GM23248 (cell line): Measurements from ENCODE around the gene SULT2A1. TPM values are rescaled to one million over a fixed set of nuclear protein-coding genes. Genes with fewer than 3 reads are reported as not detected.

Source experiments
- DNase-seq: peaks from one replicate; pipeline ENCODE4 v3.0.0-alpha.2; 2015
- H2AFZ ChIP-seq: fragments of 200-600 bp; sonication (generic); 2 replicates; pipeline ENCODE4 v1.6.1; 2016; ENCODE audit warnings: antibody characterized with exemption
- H3F3A ChIP-seq: fragments of 200-600 bp; sonication (generic); 2 replicates; pipeline ENCODE4 v1.6.1; 2016; ENCODE audit warnings: mild to moderate bottlenecking, antibody characterized with exemption, mixed run types; ENCODE audit not compliant: insufficient read depth
- H3K27ac ChIP-seq: fragments of 200-600 bp; sonication (generic); 2 replicates; pipeline ENCODE4 v1.5.1; 2016; ENCODE audit warnings: mild to moderate bottlenecking
- H3K27me3 ChIP-seq: fragments of 200-600 bp; sonication (generic); replicated peaks from 2 replicates; pipeline ENCODE4 v1.6.1; 2016; ENCODE audit warnings: mild to moderate bottlenecking; ENCODE audit not compliant: insufficient read depth
- H3K36me3 ChIP-seq: fragments of 200-600 bp; sonication (generic); 2 replicates; pipeline ENCODE4 v1.6.1; 2016; ENCODE audit warnings: low read depth, mild to moderate bottlenecking
- H3K4me1 ChIP-seq: fragments of 200-600 bp; sonication (generic); 2 replicates; pipeline ENCODE4 v1.6.1; 2016; ENCODE audit warnings: mild to moderate bottlenecking; ENCODE audit not compliant: insufficient read depth
- H3K4me2 ChIP-seq: fragments of 200-600 bp; sonication (generic); one replicate; pipeline ENCODE4 v1.6.1; 2016; ENCODE audit warnings: mild to moderate bottlenecking; ENCODE audit not compliant: unreplicated experiment
- H3K4me3 ChIP-seq: fragments of 200-600 bp; sonication (generic); 2 replicates; pipeline ENCODE4 v1.5.1; 2016; ENCODE audit warnings: mild to moderate bottlenecking
- H3K79me2 ChIP-seq: fragments of 200-600 bp; sonication (generic); 2 replicates; pipeline ENCODE4 v1.6.1; 2016; ENCODE audit warnings: mild to moderate bottlenecking; ENCODE audit not compliant: insufficient read depth
- H3K9ac ChIP-seq: fragments of 200-600 bp; sonication (generic); 2 replicates; pipeline ENCODE4 v1.6.1; 2016; ENCODE audit warnings: mild to moderate bottlenecking
- H3K9me2 ChIP-seq: fragments of 200-600 bp; sonication (generic); 2 replicates; pipeline ENCODE4 v1.6.1; 2016; ENCODE audit warnings: mixed run types, mild to moderate bottlenecking, moderate library complexity; ENCODE audit not compliant: insufficient read depth
- H3K9me3 ChIP-seq: fragments of 200-600 bp; sonication (generic); one replicate; pipeline ENCODE4 v1.6.1; 2017; ENCODE audit warnings: low read depth
- H4K20me1 ChIP-seq: fragments of 200-600 bp; sonication (generic); 2 replicates; pipeline ENCODE4 v1.6.0; 2016; ENCODE audit not compliant: insufficient read depth
- EZH2 ChIP-seq: fragments of 200-600 bp; sonication (generic); IDR thresholded peaks from 2 replicates; pipeline ENCODE4 v1.6.1; 2018; ENCODE audit warnings: antibody characterized with exemption, mild to moderate bottlenecking; ENCODE audit not compliant: insufficient read depth, poor library complexity, severe bottlenecking
- EZH2phosphoT487 ChIP-seq: fragments of 200-600 bp; sonication (generic); IDR thresholded peaks from 2 replicates; pipeline ENCODE4 v1.6.1; 2018; ENCODE audit warnings: antibody characterized with exemption, moderate library complexity, mild to moderate bottlenecking, low read depth; ENCODE audit not compliant: insufficient read depth
- WGBS, 2 experiments: methylation state at CpG; one replicate each; pipeline ENCODE4 v1.1.6; 2015 to 2017; ENCODE audit warnings: low lambda C conversion rate in 2 of 2, low coverage in 1 of 2; ENCODE audit errors: missing lambda C conversion rate in 2 of 2; 5-methylcytosine and 5-hydroxymethylcytosine counted together
- in situ Hi-C: fragments of 300-500 bp; cut with MboI; formaldehyde crosslinking; loops from 2 replicates; pipeline ENCODE4 v1.15.0; 2020
- polyA plus RNA-seq: library from polyadenylated mRNA; unstranded; fragments of >200 nt; fragmentation: Nextera tagmentation; extraction: Ambion mirVana; gene quantifications from 2 replicates; pipeline ENCODE4 v1.2.1, GENCODE V29; 2016
- total RNA-seq: library from RNA; depleted of rRNA; stranded (reverse); fragments of >200 nt; shearing (Covaris generic); gene quantifications from 2 replicates; pipeline ENCODE4 v1.2.3, GENCODE V29; 2014

SULT2A1 gene
- total and polyA plus RNA-seq, 2 experiments from 2014 or later, result not detected

GRCh38 chr19:47839913-47840312 is 46.2 kb downstream of the SULT2A1 start:
- H4K20me1 ChIP-seq, result no peaks in the 10 kb centered on the region
- H3K4me2 ChIP-seq, result no peak overlapping the region
- in situ Hi-C loops, result no loop called here
- WGBS, 2 experiments, result 15% methylated on average over 10 of the region's 10 CpGs
- no peak overlapping the region for H2AFZ ChIP-seq
- no peaks in the 10 kb centered on the region for H3K4me1 ChIP-seq
- no peaks in the 10 kb centered on the region for H3F3A ChIP-seq
- peak; percentile 14 for DNase-seq
- H3K9ac ChIP-seq, result no peak overlapping the region
- H3K36me3 ChIP-seq, result no peaks in the 10 kb centered on the region
- H3K79me2 ChIP-seq, result no peaks in the 10 kb centered on the region
- no peaks in the 10 kb centered on the region for H3K9me3 ChIP-seq
- no peak overlapping the region for H3K27ac ChIP-seq
- no peak overlapping the region for H3K4me3 ChIP-seq
- H3K9me2 ChIP-seq, result no peaks in the 10 kb centered on the region
- peaks cover 5% of the 10 kb centered on the region for H3K27me3 ChIP-seq
- TF ChIP-seq EZH2, result no peak
- no peak for TF ChIP-seq EZH2phosphoT487

- H3K4me3 ChIP-seq, result no peak overlapping the region
- 40 to 52% methylated on average over 3 to 16 of the region's 16 CpGs for WGBS, 2 experiments
- H3K79me2 ChIP-seq, result no peaks in the 10 kb centered on the region
- H3K9ac ChIP-seq, result no peak overlapping the region
- in situ Hi-C loops, result no loop called here
- H4K20me1 ChIP-seq, result no peaks in the 10 kb centered on the region
- no peaks in the 10 kb centered on the region for H3K9me2 ChIP-seq
- H3K36me3 ChIP-seq, result no peaks in the 10 kb centered on the region
- no peaks in the 10 kb centered on the region for H3K9me3 ChIP-seq
- H3K27ac ChIP-seq, result no peak overlapping the region
- no peaks in the 10 kb centered on the region for H3F3A ChIP-seq
- no peaks in the 10 kb centered on the region for H3K4me1 ChIP-seq
- H3K27me3 ChIP-seq, result peaks cover 5% of the 10 kb centered on the region
- H3K4me2 ChIP-seq, result no peak overlapping the region
- DNase-seq, result no peak
- TF ChIP-seq EZH2phosphoT487 (no peak), EZH2 (no peak)
- H2AFZ ChIP-seq, result no peak overlapping the region
Observed at GRCh38 chr19:47839411-47839810, 46.7 kb downstream of the SULT2A1 start.

- H3K9me2 ChIP-seq, result no peaks in the 10 kb centered on the region
- H3K9me3 ChIP-seq, result no peaks in the 10 kb centered on the region
- no peak overlapping the region for H3K9ac ChIP-seq
- in situ Hi-C loops, result no loop called here
- TF ChIP-seq EZH2phosphoT487 (no peak), EZH2 (no peak)
- no peak overlapping the region for H2AFZ ChIP-seq
- WGBS, 2 experiments, result 63 to 65% methylated on average over 6 to 8 of the region's 8 CpGs
- no peak overlapping the region for H3K27ac ChIP-seq
- no peaks in the 10 kb centered on the region; the same call in 1 of the 2 replicates for H3K27me3 ChIP-seq
- no peak overlapping the region for H3K4me2 ChIP-seq
- H3K36me3 ChIP-seq, result no peaks in the 10 kb centered on the region
- H3F3A ChIP-seq, result no peaks in the 10 kb centered on the region
- H3K4me3 ChIP-seq, result no peak overlapping the region
- H4K20me1 ChIP-seq, result no peaks in the 10 kb centered on the region
- H3K79me2 ChIP-seq, result no peaks in the 10 kb centered on the region
- DNase-seq, result no peak
- H3K4me1 ChIP-seq, result no peaks in the 10 kb centered on the region
Observed at GRCh38 chr19:47836038-47836437, 50.1 kb downstream of the SULT2A1 start.

- H3K4me3 ChIP-seq, result no peak overlapping the region
- 85 to 91% methylated on average over 4 of the region's 4 CpGs for WGBS, 2 experiments
- no peaks in the 10 kb centered on the region for H3K79me2 ChIP-seq
- no peak for TF ChIP-seq EZH2
- no peak for TF ChIP-seq EZH2phosphoT487
- peaks cover 6% of the 10 kb centered on the region for H3K27me3 ChIP-seq
- no peaks in the 10 kb centered on the region for H3K9me2 ChIP-seq
- DNase-seq, result no peak
- H3K4me1 ChIP-seq, result no peaks in the 10 kb centered on the region
- in situ Hi-C loops, result no loop called here
- no peak overlapping the region for H2AFZ ChIP-seq
- H3K27ac ChIP-seq, result no peak overlapping the region
- H3K4me2 ChIP-seq, result no peak overlapping the region
- H3K9ac ChIP-seq, result no peak overlapping the region
- no peaks in the 10 kb centered on the region for H3F3A ChIP-seq
- no peaks in the 10 kb centered on the region for H4K20me1 ChIP-seq
- no peaks in the 10 kb centered on the region for H3K36me3 ChIP-seq
- H3K9me3 ChIP-seq, result no peaks in the 10 kb centered on the region
Observed at GRCh38 chr19:47832723-47833122, 53.4 kb downstream of the SULT2A1 start.

- Histone ChIP-seq H4K20me1 (no peaks in the 10 kb centered on the region), H3K9ac (no peak overlapping the region), H3K9me2 (no peaks in the 10 kb centered on the region), H3F3A (no peaks in the 10 kb centered on the region), H3K27me3 (peaks cover 12% of the 10 kb centered on the region), H3K36me3 (no peaks in the 10 kb centered on the region), H3K4me3 (no peak overlapping the region), H3K27ac (no peak overlapping the region), H3K4me2 (no peak overlapping the region), H3K4me1 (no peaks in the 10 kb centered on the region), H3K9me3 (no peaks in the 10 kb centered on the region), H3K79me2 (no peaks in the 10 kb centered on the region), H2AFZ (no peak overlapping the region)
- in situ Hi-C loops, result no loop called here
- no peak for DNase-seq
- WGBS, 2 experiments, result 47 to 57% methylated on average over 6 of the region's 6 CpGs
- TF ChIP-seq EZH2 (no peak), EZH2phosphoT487 (no peak)
Observed at GRCh38 chr19:47826800-47827199, 59.3 kb downstream of the SULT2A1 start.
